ENCODE results near the gene CREB5.

- TF ChIP-seq CTCF (IDR thresholded peaks at IDR 0.05): no peak
- TF ChIP-seq EP300 (IDR thresholded peaks at IDR 0.05): no peak
Observed at GRCh38 chr7:28856656-28857055, 444.3 kb downstream of the CREB5 start.

All from ovary (tissue), 3 donors.